SHP77 (cell line): ENCODE data around the gene SENP1.

ENCODE experiments used
- DNase-seq, 2 experiments: peaks; one replicate each; lab custom pipeline; 2025; lab: John Stamatoyannopoulos, UW

SENP1 gene

DNA sequence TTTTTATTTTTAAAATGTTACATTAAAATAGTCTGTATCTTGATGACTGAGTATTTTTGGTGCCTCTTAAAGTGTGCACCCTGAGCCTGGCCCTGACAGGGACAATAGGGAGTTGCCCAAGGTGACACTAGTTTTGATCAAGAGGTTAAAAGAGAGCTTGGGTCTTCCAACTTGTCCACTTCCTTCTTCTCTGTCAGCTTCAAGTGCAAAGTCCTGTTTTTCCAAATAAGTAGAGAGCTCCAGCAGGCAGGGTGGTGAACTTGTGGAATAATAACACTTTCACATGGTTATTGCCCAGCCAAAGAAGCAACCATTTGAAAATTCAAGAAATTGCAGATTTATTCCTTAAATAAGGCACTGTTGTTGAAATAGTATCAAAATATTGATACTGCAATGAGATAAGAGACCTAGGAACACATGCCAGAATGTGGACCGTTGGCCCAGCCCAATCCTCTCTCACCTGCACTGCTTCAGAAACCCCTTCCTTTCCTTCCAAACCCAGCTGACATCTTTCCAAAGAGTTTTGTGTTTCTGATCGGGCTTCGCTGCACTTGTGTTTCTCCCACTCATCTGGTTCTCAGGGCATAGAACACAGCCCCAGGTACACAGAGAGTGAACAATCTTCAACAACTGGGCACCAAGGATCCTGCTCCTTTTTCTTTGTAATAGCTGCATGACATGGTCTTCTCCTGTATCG is 87.8 kb downstream of the SENP1 start:
- no peak for DNase-seq

DNA sequence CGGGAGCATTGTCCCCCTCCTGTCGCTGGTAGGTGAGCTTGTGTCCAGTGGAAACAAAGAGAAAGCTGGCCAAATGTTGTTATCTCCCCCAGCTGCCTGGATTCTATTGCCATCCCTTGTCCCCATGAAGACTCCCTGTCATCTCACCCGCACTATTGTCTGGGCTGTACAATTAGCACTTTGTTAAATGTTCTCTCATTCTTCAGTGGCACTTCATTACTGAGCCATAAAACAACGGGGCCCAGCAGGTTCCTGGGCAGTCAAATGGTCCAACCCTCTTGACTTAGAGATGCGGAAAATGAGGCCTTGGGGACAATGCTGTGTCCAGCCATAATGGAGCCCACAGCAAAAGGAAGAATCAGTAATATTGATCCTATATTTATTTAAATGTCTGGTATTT is 88.4 kb downstream of the SENP1 start:
- no peak for DNase-seq

DNA sequence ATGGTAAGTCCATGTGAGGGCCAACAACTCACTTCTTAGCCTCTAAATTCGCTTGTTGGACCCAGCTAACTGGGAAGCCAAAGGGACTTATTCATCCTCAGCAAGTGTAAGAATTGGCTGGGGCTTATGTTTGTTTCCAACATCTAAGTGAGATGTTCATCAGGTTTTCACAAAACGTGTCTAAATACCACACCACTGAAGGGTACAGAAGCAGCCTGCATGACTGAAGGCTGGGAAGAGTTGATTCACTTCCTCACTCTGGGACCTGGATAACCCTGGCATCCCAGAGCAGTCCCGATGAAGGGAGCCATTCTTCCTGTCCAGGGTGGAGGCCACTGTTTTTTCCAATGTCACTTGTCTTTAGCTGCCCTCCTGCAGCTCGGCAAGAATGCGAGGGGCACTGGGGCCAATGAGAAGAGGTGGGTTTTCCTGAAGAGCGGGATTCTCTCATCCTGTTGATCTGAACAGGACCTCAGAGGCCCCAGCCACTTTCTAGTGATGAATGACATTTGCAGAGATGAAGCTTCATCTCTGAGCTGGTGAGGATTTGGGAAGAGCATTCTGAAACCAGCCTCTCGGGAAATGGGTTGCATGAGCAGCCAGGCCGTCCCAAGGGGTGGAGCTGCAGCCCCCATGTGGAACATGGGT is 89.4 kb downstream of the SENP1 start:
- no peak for DNase-seq

DNA sequence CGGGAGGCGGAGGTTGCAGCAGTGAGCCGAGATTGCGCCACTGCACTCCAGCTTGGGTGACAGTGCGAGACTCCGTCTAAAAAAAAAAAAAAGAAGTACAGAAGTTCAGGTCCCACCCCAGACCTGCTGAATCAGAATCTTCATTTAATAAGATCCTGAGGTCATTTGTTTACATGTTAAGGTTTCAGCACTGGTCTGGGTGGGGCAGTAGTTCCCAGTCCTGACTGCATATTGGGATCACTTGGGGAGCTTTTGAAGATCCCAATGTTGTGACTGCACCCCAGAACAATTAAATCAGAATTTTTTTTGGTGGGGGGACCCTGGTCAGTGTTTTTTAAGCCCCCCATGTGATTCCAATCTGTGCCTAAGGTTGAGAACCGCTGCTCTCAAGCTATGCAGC is 89.9 kb downstream of the SENP1 start:
- DNase-seq, result no peak

DNA sequence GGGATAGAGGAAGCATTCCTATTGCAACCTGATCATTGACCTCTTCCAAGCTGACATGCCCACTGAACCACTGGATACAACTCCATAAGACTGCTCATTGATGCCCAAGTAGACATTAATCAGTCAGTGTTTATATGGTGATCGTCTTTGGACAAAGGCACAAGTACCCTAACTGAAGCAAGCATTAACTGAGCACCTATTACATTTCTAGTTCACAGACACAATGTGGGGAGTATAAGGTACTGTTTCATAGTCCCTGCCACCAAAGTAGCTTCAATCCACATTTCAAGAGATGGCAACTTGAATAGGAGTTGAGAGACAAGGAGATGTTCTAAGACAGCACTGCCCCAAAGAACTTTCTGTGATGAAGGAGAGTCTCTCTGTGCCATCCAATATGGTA is 90.8 kb downstream of the SENP1 start:
- no peak for DNase-seq

DNA sequence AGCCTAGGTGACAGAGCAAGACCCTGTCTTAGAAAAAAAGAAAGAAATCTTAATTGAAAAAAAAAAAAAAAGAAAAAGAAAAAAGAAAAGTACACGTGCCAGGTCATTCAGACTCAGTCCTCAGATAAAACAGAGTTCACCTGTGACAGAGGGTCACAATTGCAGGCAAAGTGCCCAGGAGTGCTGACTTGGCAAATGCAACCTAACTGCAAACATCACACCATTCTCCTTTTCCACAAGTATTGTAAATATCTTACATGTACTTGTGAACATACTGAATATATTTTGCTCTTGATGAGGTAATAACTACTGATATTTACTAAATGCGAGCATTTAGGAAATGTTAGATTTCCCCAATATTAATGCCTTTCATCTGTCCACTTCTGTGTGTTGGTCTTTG is 92.6 kb downstream of the SENP1 start:
- no peak for DNase-seq

DNA sequence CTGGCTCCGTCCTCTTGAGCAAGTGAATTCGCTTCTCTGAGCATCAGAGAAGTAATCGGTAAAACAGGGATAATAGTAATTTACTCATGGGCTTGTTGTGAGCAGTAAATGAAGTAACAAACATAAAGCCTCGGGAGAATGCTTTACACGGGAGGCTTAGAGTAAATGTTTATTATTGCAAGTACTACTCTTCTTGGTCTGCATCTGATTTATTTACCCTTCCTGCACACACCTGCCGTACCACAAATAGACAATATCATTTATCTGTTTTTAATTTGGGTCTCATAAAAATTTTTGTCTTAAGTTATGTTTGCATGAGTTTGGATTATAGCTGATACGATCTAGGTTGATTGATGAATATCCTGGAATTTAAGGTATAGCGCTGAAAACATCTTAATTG is 93.8 kb downstream of the SENP1 start:
- DNase-seq, result no peak

DNA sequence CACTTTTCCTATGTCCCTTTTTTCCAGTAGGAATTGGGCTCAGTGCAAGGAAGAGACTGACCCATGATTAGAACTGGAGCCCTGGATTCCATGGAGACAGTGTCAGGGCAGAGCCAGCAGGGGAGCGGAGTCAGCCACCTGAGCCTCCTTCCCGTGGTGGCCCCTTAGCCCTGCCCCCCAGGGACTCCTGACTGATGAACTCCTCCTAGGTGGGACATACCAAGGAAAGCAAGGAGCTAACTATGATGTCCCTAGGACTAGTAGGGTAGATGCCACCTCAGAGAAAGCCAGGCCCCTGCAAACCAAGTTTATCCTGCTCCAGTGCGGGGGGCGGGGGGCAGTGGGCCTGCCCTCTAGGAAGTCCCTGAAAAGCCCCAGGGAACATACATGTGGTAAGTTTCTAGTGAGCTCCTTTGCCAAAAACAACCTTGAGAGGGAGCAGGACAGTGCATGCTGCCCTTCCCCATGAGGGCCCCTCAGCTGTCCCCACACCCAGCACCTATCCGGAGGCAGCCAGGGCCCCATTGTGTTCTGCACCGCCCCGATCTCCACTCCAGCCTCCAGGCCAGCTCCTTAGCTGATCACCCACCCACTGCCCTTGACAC is 95.4 kb downstream of the SENP1 start:
- DNase-seq, result no peak

DNA sequence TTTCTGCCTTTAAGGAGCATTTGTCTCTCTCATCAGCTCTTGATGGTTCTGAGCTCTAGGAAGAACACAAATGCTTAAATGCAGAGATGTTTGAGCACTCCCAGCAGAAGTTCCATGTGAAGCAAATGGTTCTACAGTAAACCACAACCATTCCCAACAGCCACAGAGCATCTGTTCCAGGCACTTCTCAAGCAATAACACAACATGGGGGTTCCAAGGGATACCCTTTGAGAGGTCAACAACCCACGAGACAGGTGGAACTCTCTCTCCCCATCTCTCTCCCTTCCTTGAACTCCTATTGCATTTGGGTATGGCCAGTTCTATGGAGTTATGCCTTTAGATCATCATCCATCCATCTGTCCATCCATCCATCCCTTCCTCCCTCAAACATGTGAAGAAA is 96.4 kb downstream of the SENP1 start:
- DNase-seq, result no peak

DNA sequence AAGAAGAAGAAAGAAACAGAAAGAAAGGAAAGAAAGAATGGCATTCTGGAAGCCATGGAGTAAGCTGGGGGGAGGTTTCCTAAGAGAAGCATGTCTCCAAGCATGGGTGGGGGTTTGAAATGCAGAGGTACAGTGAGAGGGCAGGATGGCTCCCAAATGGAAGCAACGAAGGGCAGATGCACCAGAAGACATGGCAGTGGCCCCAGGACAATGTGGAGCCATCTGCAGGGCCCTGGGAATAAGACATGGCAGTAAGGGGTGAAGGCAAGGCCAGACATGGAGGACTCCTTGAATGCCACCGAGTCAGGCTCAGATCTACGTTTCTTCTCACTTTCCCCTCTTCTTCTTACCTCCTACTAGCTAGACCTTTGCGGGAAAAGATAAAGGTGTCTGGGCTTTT is 96.9 kb downstream of the SENP1 start:
- DNase-seq, result no peak

DNA sequence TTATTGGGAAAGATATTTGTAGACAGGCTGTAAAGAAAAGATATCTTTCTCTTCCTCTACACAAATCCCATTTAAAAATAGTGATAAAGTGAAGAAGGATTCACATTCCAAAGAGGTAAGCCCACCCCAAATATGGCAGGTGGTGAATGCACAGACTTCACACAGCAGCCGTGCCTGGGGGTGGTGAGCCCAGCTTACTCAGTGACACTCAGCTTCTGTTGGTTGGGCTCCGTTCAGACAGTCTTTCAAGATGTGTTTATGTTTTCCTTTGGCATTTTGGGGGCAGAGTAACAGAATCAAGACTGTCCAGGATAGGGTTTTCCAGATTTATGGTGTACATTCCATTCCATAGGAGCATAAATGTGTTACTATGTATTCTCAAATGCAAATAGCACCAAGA is 97.5 kb downstream of the SENP1 start:
- DNase-seq, result no peak

DNA sequence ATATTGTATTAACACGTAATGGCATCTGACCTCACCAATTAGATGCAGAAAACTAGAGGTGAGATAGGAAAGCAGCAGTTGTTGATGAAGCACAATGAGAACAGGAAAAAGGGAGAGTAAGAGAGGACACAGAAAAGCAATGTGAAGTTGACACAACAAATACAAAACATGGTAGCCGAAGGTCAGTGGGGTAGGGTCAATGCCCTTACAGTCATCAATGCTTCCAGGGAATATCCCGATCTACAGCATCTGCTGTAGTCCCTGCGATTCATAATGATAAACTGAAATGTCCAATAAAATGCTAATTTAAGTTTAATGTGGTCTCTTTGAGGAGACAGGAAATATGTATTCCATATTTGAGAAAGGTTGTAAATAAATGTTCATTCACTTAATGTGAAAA is 98.7 kb downstream of the SENP1 start:
- no peak for DNase-seq

DNA sequence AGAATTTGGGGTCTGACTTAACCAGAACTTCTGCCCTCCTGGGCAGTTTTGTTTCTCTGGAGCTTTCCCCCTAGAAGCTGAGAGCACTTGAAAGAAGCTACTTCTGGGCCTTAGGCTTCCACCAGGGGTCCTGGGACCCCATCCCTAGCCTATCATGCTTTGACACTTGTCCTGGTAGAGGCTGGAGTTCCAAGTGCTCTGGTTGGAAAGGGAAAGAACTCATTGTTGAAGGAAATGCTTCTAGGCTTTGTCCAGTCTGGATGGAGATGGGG is 100.2 kb downstream of the SENP1 start:
- DNase-seq, result no peak

DNA sequence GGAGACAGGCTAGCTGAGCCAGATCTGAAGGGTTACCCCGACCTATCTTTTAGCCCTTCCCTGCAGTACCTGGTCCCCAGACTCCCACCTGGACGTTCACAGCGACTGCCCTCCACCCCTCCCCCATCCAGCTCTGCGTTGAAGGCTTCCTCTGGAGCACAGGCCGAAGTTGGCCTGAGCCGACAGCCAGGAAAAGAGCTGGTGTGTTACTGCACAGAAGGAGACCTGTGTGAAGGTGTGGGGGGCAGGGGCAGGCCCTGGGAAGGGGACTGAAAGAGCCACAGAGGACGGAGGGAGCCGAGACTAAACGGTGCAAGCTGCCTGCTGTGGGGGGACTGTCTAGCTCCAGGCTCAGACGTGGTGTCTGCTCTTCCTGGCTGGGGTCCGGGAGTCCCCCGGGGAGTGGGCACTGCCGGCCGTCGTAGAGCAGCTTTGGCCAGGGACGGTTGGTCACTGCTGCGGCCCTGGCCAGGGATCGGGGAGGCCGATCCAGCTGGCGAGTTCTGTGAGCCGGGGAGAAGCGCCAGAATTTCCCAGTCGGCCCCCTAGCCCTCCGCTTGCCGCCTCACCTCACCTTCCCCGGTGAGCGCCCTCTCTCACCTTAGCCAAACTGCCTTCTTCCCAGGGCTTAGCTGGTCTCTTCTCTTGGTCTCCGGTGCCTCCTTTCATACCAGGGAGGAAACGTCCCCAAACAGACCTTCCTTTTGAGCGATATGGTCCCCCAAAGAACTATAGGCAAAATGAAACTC is 100.7 kb downstream of the SENP1 start:
- no peak for DNase-seq

DNA sequence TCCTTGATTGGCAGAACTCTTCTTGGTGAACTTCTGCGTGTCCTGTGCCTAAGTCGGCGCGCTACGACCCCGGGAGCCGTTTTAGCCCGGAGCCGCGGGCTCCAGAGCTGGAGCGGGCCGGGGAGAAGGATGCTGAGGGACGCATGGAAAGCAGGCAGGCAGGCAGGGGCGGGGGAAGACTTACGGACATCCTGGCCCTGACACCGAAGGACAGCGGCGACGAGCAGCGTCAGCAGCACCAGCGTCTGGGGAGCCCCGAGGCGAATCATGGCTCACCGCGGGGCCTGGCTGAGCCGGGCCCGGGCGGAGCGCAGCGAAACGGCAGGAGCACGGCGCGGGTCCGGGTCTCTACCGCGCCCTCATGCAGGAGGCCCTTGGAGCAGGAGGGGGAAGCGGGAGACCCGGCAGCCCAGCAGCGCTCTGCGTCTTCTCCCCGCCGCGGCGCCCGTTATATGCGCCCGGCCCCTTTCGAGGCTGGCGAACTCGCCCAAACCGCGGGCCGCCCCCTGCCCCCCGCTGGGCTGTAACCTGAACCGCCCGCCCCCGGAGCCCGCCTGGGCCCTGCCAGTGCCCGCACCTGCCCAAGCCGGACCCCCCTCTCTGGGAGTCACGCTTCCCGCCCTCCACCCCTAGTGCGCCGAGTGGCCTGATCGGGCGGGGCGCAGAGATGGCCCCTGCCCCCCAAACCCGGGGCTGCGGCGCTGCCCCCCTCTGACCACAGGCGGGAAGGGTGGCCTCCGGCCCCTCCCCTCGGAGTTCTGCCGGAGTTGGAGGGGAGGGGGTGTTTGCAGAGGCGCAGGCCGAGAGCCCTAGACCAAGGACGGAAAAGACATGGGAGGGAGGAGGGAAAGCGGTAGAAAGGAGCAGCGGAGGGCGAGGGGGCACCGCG is 101.6 kb downstream of the SENP1 start, which contains the start of gene COL2A1:
COL2A1 (minus strand) TSS at position 424 of the 889 bp plus-strand sequence; CDS start at position 269, 155 bp downstream.
- DNase-seq, result no peak

DNA sequence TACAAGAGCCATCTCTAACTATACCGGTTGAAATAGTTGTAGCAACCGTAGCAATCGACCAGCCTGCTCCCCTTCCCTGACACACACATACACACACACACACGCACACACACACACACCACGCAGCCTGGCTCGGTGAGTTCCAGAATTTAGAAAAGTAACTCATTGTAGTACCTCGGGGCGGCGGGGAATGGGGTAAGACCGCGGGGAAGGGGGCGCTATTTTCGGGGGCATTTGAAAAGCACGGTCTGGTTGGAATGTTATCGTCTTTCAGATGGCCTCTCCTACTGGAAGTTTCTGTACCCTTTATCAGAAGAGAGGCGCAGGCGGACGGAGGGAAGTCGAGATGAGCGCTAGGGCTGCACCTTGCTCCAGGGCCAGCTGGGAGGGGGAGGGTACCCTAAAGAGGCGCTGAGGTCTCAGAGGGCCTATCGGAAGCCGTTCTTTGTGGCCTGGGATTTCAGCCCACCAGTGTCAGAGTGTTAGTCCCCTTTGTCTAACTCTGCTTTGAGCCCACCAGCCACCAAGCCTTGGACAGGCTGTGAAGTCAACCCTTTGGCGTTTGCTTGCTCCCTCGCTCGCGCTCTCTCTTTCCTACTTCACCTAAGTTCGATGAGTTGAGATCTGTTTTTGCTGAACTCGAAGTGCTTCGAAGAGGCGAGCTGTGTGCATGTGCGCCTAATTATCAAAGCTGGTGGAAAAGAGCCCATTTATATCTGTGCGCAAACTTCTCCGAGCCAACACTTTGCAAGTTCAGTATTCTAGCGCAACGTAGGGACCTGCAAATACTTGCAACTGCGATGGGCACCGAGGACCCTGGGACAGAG is 102.4 kb downstream of the SENP1 start:
- no peak for DNase-seq

DNA sequence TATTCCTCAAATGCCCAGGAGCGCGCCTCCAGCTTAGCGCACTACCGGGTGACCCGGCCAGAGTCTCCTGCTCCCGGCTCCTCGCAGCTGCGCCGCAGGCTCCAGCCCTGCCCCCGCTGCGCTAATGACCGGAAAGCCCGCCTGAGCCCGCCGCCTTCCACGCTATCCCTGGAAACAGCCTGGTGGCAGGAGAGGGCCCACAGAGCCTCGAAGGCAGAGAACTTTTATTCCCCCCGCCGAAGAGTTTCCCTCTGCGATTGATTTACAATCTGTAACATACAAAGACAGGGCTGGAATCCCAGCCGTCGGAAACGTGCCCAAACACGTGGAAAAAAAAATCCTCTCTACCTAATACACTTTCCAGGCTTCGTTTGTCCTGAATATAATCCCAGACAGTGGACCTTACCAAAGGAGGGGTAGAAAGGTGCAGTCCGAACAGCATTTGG is 103.1 kb downstream of the SENP1 start:
- DNase-seq, result no peak

DNA sequence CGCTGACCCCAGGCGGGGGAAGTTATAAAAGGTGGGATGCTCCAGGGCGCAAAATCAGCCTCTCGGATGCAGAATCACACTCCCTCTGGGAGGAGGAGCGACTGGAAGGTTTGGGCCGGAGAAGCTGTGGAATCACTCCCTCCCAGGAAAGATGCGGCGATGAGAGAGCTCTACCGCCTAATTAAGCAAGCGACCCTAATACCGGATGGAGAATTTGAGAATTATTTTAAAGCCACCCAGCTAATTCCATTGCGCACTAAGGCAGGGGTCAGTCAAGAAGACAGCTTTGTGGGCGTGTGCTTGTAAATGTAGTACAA is 103.5 kb downstream of the SENP1 start:
- DNase-seq, result no peak

DNA sequence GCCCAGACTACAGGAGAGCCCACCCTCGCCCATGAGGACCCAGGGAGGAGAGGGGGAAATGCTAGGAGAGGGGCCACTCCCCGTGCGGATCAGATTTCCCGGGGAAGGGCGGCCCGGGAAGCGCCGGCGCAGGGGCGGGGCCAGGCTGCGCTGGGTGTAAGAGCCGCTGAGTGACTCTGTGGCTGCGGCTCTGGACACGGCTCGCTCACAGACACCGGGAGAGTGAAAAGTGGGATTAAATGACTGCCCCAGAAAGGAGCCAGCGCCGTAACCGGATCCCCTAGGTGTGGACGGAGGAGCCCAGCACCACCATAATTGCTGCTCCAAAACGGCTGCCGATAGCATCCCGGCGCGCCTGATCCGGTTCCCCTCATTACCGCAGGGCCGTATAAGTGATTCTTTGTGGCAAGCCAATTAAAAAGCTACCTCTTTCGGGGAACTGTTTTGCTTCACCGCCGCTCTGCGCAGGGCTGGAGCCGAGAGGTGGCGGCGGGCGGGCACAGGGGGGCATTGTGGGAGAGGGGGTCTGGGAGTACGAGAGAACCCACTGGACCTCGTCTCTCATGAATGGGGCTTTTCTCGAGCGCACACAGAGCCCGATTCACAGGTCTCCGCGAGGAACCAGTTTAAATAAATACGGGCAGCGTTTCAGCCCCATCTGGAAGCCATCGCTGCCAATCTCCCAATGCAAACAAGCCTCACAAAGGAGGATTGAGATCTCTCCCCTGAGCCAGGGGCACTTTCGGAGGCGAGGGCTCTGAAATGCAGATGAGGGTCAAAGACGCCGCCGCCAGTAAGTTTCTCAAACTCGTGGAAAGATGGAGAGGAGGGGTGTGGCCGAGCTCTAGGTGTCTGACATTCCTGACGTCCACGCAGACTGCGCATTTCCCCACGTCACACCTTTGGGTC is 104.1 kb downstream of the SENP1 start:
- peak in 1 of 2 experiments; percentile 20 for DNase-seq

DNA sequence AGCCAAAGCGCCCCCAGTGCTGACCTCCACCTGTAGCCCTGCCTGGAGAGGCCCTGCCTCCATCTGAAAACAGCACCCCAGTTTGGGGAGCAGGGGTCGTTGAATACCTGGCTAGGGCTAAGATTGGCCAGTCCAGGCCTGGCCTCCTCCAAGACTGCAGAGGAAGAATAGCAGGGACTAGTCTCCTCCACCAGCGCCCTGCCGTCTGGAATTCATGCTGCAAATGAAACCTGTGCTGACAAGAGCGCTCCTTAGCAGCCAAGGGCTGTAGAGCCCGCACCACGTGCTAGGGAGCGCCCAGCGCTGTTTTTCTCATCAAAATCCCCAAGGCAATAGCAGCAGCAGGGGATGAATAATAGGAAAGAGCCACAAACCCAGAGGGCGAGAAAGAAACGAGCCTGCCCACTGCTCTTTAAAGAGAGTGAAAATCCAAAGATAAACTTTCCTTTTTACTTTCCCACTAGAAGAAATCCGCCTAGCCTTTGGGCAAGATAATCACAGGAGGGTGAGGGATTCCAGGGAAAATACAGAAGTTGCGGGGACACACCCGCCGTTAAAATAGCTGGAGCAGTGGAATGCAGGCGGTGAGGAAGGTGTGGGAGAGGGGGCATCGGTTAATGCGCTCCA is 104.9 kb downstream of the SENP1 start:
- peak in 1 of 2 experiments; percentile 32 for DNase-seq
